22Rv1 (cell line): ENCODE data around the gene FNDC7.

Experiments used
- H3K27ac ChIP-seq: fragments of 450-650 bp; 2 replicates; pipeline ENCODE4 v1.5.1; 2017
- ZFX ChIP-seq: fragments of 450-650 bp; IDR thresholded peaks from 2 replicates; pipeline ENCODE4 v1.6.1; 2017; ENCODE audit warnings: antibody characterized with exemption, borderline replicate concordance
- TF ChIP-seq, protein P1 (sequence below): fragments of 450-650 bp; IDR thresholded peaks from 2 replicates; pipeline ENCODE4 v1.5.1; 2017; ENCODE audit warnings: mild to moderate bottlenecking

FNDC7 gene

GRCh38 chr1:108746382-108747170 is 33.9 kb downstream of the FNDC7 start, which contains the start of gene STXBP3:
TSS of gene STXBP3 (plus strand) at chr1:108746674. CDS start at chr1:108746738, 64 bp downstream.
- H3K27ac ChIP-seq, result peak within 1 kb of the TSS; percentile 93
- TF ChIP-seq ZFX, result no peak
- TF ChIP-seq, protein P1, sequence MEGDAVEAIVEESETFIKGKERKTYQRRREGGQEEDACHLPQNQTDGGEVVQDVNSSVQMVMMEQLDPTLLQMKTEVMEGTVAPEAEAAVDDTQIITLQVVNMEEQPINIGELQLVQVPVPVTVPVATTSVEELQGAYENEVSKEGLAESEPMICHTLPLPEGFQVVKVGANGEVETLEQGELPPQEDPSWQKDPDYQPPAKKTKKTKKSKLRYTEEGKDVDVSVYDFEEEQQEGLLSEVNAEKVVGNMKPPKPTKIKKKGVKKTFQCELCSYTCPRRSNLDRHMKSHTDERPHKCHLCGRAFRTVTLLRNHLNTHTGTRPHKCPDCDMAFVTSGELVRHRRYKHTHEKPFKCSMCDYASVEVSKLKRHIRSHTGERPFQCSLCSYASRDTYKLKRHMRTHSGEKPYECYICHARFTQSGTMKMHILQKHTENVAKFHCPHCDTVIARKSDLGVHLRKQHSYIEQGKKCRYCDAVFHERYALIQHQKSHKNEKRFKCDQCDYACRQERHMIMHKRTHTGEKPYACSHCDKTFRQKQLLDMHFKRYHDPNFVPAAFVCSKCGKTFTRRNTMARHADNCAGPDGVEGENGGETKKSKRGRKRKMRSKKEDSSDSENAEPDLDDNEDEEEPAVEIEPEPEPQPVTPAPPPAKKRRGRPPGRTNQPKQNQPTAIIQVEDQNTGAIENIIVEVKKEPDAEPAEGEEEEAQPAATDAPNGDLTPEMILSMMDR, result peak; percentile 98

GRCh38 chr1:108747171-108747850 is 34.6 kb downstream of the FNDC7 start:
- H3K27ac ChIP-seq, result peak overlapping the region; percentile 93
- no peak for TF ChIP-seq ZFX
- TF ChIP-seq, protein P1, result no peak

GRCh38 chr1:108747898-108748297 is 35.2 kb downstream of the FNDC7 start:
- H3K27ac ChIP-seq, result no peak overlapping the region
- no peak for TF ChIP-seq ZFX

- TF ChIP-seq, protein P1, result no peak
- TF ChIP-seq ZFX, result no peak
- no peak overlapping the region for H3K27ac ChIP-seq
Observed at GRCh38 chr1:108749081-108749480, 36.4 kb downstream of the FNDC7 start.

DNA sequence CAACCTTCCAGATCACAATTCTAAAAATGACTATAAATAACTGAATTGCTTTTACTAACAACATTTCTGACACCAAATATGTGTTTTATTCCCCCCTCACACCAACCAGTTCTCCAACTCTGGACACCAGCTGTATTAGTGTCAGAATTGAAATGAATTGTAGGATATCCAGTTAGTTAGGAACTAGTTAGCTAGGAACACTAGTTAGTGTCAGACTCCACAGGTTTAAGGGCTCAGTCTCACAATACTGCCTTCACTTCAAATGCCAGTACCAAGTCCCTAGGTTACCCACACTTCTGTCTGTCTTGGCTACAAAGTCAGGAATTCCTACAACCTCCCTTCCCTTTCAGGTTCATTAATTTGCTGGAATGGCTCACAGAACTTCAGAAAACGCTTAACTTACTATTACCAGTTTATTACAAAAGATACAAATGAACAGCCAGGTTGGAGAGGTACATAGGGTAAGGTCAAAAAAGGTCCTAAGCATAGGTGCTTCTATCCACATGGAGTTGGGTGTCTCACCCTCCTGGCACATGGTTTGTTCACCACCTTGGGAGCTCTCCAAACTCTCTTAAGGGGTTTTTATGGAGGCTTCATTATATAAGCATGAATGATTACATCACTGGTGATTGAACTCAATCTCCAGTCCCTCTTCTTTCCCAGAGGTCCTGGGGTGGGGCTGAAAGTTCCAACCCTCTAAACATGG is 37.9 kb downstream of the FNDC7 start:
- H3K27ac ChIP-seq, result no peak overlapping the region
- no peak for TF ChIP-seq ZFX
- TF ChIP-seq, protein P1, result no peak

DNA sequence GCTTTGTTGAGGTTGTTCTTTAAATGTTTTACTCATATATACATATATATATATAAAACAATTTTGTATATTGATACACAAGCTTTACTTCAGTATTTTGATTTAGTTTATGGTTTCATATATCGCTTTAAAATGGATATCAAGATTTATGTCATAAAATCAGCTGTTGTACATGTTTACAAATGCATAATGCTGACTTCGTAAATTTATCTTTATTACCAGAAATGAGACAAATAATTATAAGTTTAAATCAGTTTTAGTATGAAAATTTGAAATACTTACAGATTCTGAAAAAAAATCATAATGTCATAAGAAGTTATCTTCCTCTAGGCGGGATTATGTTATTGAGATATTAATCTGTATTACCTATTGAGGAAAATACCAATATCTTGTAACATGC is 40.7 kb downstream of the FNDC7 start:
- TF ChIP-seq, protein P1, result no peak
- no peak for TF ChIP-seq ZFX
- no peak overlapping the region for H3K27ac ChIP-seq

GRCh38 chr1:108758796-108759195 is 46.1 kb downstream of the FNDC7 start:
- H3K27ac ChIP-seq, result no peak overlapping the region
- TF ChIP-seq, protein P1, result no peak
- no peak for TF ChIP-seq ZFX
